Astrocyte of the spinal cord (primary cell): ENCODE results near the gene OSM.

ENCODE experiments used
- DNase-seq: peaks from one replicate; pipeline ENCODE4 v3.0.0; 2011; ENCODE audit warnings: low read depth, low spot score
- H3K4me3 ChIP-seq: 2 replicates; pipeline ENCODE4 v1.5.1; 2011; ENCODE audit warnings: low read depth, mild to moderate bottlenecking, low read length, moderate library complexity
- CTCF ChIP-seq: IDR thresholded peaks from 2 replicates; pipeline ENCODE4 v1.5.1; 2012; ENCODE audit warnings: low read depth, mild to moderate bottlenecking, low read length, inconsistent platforms
- in situ Hi-C: cut with HindIII; loops from 2 replicates; pipeline ENCODE4 v1.10.0; 2017; ENCODE audit warnings: low sequenced_read_pairs

The OSM gene

GRCh38 chr22:30297991-30298701 is 31.5 kb upstream of the OSM start:
- H3K4me3 ChIP-seq, result no peak overlapping the region
- in situ Hi-C loops, result no loop called here
- TF ChIP-seq CTCF, result no peak
- no peak for DNase-seq

- no peak overlapping the region for H3K4me3 ChIP-seq
- no peak for TF ChIP-seq CTCF
- in situ Hi-C loops, result no loop called here
- DNase-seq, result no peak
Measured at GRCh38 chr22:30297276-30297990, 30.8 kb upstream of the OSM start.

GRCh38 chr22:30296833-30297232 is 30.2 kb upstream of the OSM start:
- no peak for DNase-seq
- no peak overlapping the region for H3K4me3 ChIP-seq
- no peak for TF ChIP-seq CTCF
- in situ Hi-C loops, result no loop called here

GRCh38 chr22:30296324-30296723 is 29.7 kb upstream of the OSM start:
- no peak for DNase-seq
- no peak overlapping the region for H3K4me3 ChIP-seq
- no peak for TF ChIP-seq CTCF
- in situ Hi-C loops, result no loop called here

GRCh38 chr22:30295576-30295975 is 28.9 kb upstream of the OSM start:
- in situ Hi-C loops, result no loop called here
- DNase-seq, result no peak
- H3K4me3 ChIP-seq, result no peak overlapping the region
- TF ChIP-seq CTCF, result no peak

GRCh38 chr22:30294830-30295229 is 28.2 kb upstream of the OSM start:
- TF ChIP-seq CTCF, result no peak
- H3K4me3 ChIP-seq, result no peak overlapping the region
- in situ Hi-C loops, result no loop called here
- DNase-seq, result no peak
